PC-9 (cell line): ENCODE measurements around the gene HIBCH. TPM values are rescaled to one million over a fixed set of nuclear protein-coding genes. Genes with fewer than 3 reads are reported as not detected.

Source experiments
- BruUV-seq: library from RNA; stranded (reverse); fragments of 400-500 nt; replicated peaks from 2 replicates; lab custom pipeline; 2021; lab: Mats Ljungman, UMichigan
- CTCF ChIA-PET: fragments of 300-600 bp; sonication (Branson Sonifier 250); formaldehyde crosslinking; loops from one replicate; lab custom pipeline; 2022; ENCODE audit warnings: antibody characterized with exemption; lab: Charles Lee
- POLR2A ChIA-PET: fragments of 300-600 bp; sonication (Branson Sonifier 250); formaldehyde crosslinking; loops from one replicate; lab custom pipeline; 2022; ENCODE audit warnings: antibody characterized with exemption; ENCODE audit not compliant: unreplicated experiment; lab: Charles Lee
- DNase-seq, 2 experiments: peaks; one replicate each; pipeline versions ENCODE4 v3.0.0 to v3.0.0-alpha.2; 2015 to 2022; ENCODE audit warnings: mixed read lengths in 1 of 2
- H2AFZ ChIP-seq: fragments of 200-600 bp; sonication (generic); 2 replicates; pipeline ENCODE4 v1.8.1; 2017; ENCODE audit warnings: antibody characterized with exemption
- H3F3A ChIP-seq: fragments of 200-600 bp; sonication (generic); 2 replicates; pipeline ENCODE4 v1.8.1; 2017; ENCODE audit warnings: antibody characterized with exemption, mild to moderate bottlenecking, low read depth; ENCODE audit not compliant: insufficient read depth
- H3K27ac ChIP-seq: fragments of 200-600 bp; sonication (generic); 2 replicates; pipeline ENCODE4 v1.6.1; 2016; ENCODE audit warnings: mixed run types
- H3K27me3 ChIP-seq: fragments of 200-600 bp; sonication (generic); 2 replicates; pipeline ENCODE4 v1.6.1; 2016; ENCODE audit warnings: low read depth, mixed run types; ENCODE audit not compliant: insufficient read depth
- H3K36me3 ChIP-seq: fragments of 200-600 bp; sonication (generic); 2 replicates; pipeline ENCODE4 v1.6.1; 2016; ENCODE audit warnings: low read depth, mixed run types
- H3K4me1 ChIP-seq: fragments of 200-600 bp; sonication (generic); replicated peaks from 2 replicates; pipeline ENCODE4 v1.6.1; 2016; ENCODE audit warnings: mixed run types; ENCODE audit not compliant: insufficient read depth
- H3K4me2 ChIP-seq: fragments of 200-600 bp; sonication (generic); 2 replicates; pipeline ENCODE4 v1.6.1; 2017; ENCODE audit warnings: mixed run types
- H3K4me3 ChIP-seq: fragments of 200-600 bp; sonication (generic); 2 replicates; pipeline ENCODE4 v1.6.1; 2016; ENCODE audit warnings: mixed run types
- H3K79me2 ChIP-seq: fragments of 200-600 bp; sonication (generic); 2 replicates; pipeline ENCODE4 v1.6.1; 2017; ENCODE audit warnings: low read depth, mixed run types
- H3K9me2 ChIP-seq: fragments of 200-600 bp; sonication (generic); 2 replicates; pipeline ENCODE4 v1.8.1; 2017; ENCODE audit warnings: mild to moderate bottlenecking; ENCODE audit not compliant: insufficient read depth
- H3K9me3 ChIP-seq: fragments of 200-600 bp; sonication (generic); 2 replicates; pipeline ENCODE4 v1.8.1; 2016; ENCODE audit warnings: low read depth; ENCODE audit not compliant: insufficient read depth
- H4K20me1 ChIP-seq: fragments of 200-600 bp; sonication (generic); 2 replicates; pipeline ENCODE4 v1.8.1; 2017; ENCODE audit not compliant: insufficient read depth
- CTCF ChIP-seq: fragments of 200-600 bp; sonication (generic); conservative IDR thresholded peaks from 2 replicates; pipeline ENCODE4 v1.6.1; 2017; ENCODE audit warnings: mixed run types, antibody characterized with exemption, mild to moderate bottlenecking, moderate library complexity
- EZH2 ChIP-seq: fragments of 200-600 bp; sonication (generic); IDR thresholded peaks from 2 replicates; pipeline ENCODE4 v1.8.0; 2017; ENCODE audit warnings: antibody characterized with exemption, low read depth
- intact Hi-C: fragments of 100-400 bp; cut with micrococcal nuclease; formaldehyde crosslinking; loops from one replicate; pipeline ENCODE4 v1.10.0; 2022; ENCODE audit not compliant: unreplicated experiment
- total RNA-seq: library from RNA; stranded (reverse); gene quantifications from 2 replicates; pipeline ENCODE4 v1.2.3, GENCODE V29; 2021

HIBCH gene
- total RNA-seq, 1 experiment from 2014 or later = 14.7 TPM

- H3K27ac ChIP-seq = no peak overlapping the region
- ChIA-PET CTCF (no interaction called here), POLR2A (no interaction called here)
- no peaks in the 10 kb centered on the region for H3K4me1 ChIP-seq
- H3K4me3 ChIP-seq = no peak overlapping the region
- TF ChIP-seq CTCF (no peak), EZH2 (no peak)
- no peaks in the 10 kb centered on the region for H3K79me2 ChIP-seq
- no peak for DNase-seq
- H3K9me2 ChIP-seq = no peaks in the 10 kb centered on the region
- H3K27me3 ChIP-seq = no peaks in the 10 kb centered on the region
- no peak overlapping the region for H3K4me2 ChIP-seq
- no peaks in the 10 kb centered on the region for H4K20me1 ChIP-seq
- no peaks in the 10 kb centered on the region for H3K9me3 ChIP-seq
- intact Hi-C loops = no loop called here
- no peak overlapping the region for H2AFZ ChIP-seq
- H3K36me3 ChIP-seq = no peaks in the 10 kb centered on the region
- BruUV-seq = no TSS peak
- no peaks in the 10 kb centered on the region for H3F3A ChIP-seq
Observed at GRCh38 chr2:190199109-190199508, 120.5 kb downstream of the HIBCH start.

GRCh38 chr2:190197143-190197720 is 122.4 kb downstream of the HIBCH start:
- intact Hi-C loops = no loop called here
- no peak overlapping the region for H3K4me3 ChIP-seq
- POLR2A ChIA-PET = no interaction called here
- H3K27me3 ChIP-seq = no peaks in the 10 kb centered on the region
- H4K20me1 ChIP-seq = no peaks in the 10 kb centered on the region
- CTCF ChIA-PET = no interaction called here
- no peaks in the 10 kb centered on the region for H3K9me3 ChIP-seq
- no peak overlapping the region for H3K4me2 ChIP-seq
- DNase-seq = no peak
- no peaks in the 10 kb centered on the region for H3K79me2 ChIP-seq
- BruUV-seq = no TSS peak
- TF ChIP-seq EZH2 (no peak), CTCF (no peak)
- no peaks in the 10 kb centered on the region for H3F3A ChIP-seq
- H3K27ac ChIP-seq = no peak overlapping the region
- H3K9me2 ChIP-seq = no peaks in the 10 kb centered on the region
- no peaks in the 10 kb centered on the region for H3K4me1 ChIP-seq
- no peak overlapping the region for H2AFZ ChIP-seq
- H3K36me3 ChIP-seq = no peaks in the 10 kb centered on the region

- Histone ChIP-seq H3K27ac (no peak overlapping the region), H3K36me3 (no peaks in the 10 kb centered on the region), H3K9me2 (no peaks in the 10 kb centered on the region), H3K79me2 (no peaks in the 10 kb centered on the region), H3K27me3 (no peaks in the 10 kb centered on the region), H3K4me1 (no peaks in the 10 kb centered on the region), H3K9me3 (no peaks in the 10 kb centered on the region), H3F3A (no peaks in the 10 kb centered on the region), H3K4me2 (no peak overlapping the region), H2AFZ (no peak overlapping the region), H4K20me1 (no peaks in the 10 kb centered on the region), H3K4me3 (no peak overlapping the region)
- ChIA-PET CTCF (no interaction called here), POLR2A (no interaction called here)
- BruUV-seq = no TSS peak
- no peak for DNase-seq
- intact Hi-C loops = no loop called here
- TF ChIP-seq CTCF = no peak
- no peak for TF ChIP-seq EZH2
Observed at GRCh38 chr2:190190507-190191162, 129.0 kb downstream of the HIBCH start.
